DOHH2 (cell line): ENCODE data around the gene COMMD4.
"Not testable (repeated sequence)": the region's sequence is repeated elsewhere in the genome, so short reads cannot be mapped to it uniquely, and the experiment has no call there.

Experiments
- CTCF ChIP-seq: fragments of 200-600 bp; sonication (generic); IDR thresholded peaks from one replicate; pipeline ENCODE4 v1.5.1; 2014; ENCODE audit warnings: antibody characterized with exemption, mild to moderate bottlenecking, low read depth, low read length; ENCODE audit not compliant: poor library complexity, severe bottlenecking
- EZH2phosphoT487 ChIP-seq: fragments of 200-600 bp; sonication (generic); IDR thresholded peaks from 2 replicates; pipeline ENCODE4 v1.6.1; 2017; ENCODE audit warnings: borderline replicate concordance, mild to moderate bottlenecking, antibody characterized with exemption, low read length, moderate library complexity, mixed read lengths

GRCh38 chr15:75319231-75319897 is 16.5 kb upstream of the COMMD4 start:
- not testable (repeated sequence) for TF ChIP-seq CTCF, EZH2phosphoT487
